Mucosa of stomach (tissue), 1 donor: ENCODE results near the gene CTIF.

Experiments
- H3K27me3 ChIP-seq: one replicate; pipeline ENCODE4 v1.7.0; 2013; ENCODE audit warnings: mild to moderate bottlenecking, low read length; ENCODE audit not compliant: control insufficient read depth, insufficient read depth
- H3K36me3 ChIP-seq: one replicate; pipeline ENCODE4 v1.7.0; 2013; ENCODE audit warnings: low read length; ENCODE audit not compliant: control insufficient read depth, insufficient read depth
- H3K4me1 ChIP-seq: one replicate; pipeline ENCODE4 v1.7.0; 2013; ENCODE audit warnings: mild to moderate bottlenecking, low read length; ENCODE audit not compliant: control insufficient read depth, insufficient read depth
- H3K4me3 ChIP-seq: one replicate; pipeline ENCODE4 v1.7.0; 2013; ENCODE audit warnings: low read length
- H3K9ac ChIP-seq: one replicate; pipeline ENCODE4 v1.7.0; 2013; ENCODE audit warnings: mild to moderate bottlenecking, low read length, moderate library complexity
- H3K9me3 ChIP-seq: one replicate; pipeline ENCODE4 v1.7.0; 2013; ENCODE audit warnings: mild to moderate bottlenecking, low read length, moderate library complexity; ENCODE audit not compliant: control insufficient read depth
- donor health status: Pancreatic carcinoma.

CTIF gene

GRCh38 chr18:48612511-48612910 lies 73.7 kb downstream of the CTIF start:
- Histone ChIP-seq H3K27me3 (peaks cover 3% of the 10 kb centered on the region), H3K9me3 (no peaks in the 10 kb centered on the region), H3K9ac (no peak overlapping the region), H3K4me1 (peaks cover 15% of the 10 kb centered on the region), H3K36me3 (no peaks in the 10 kb centered on the region), H3K4me3 (no peak overlapping the region)

- H3K4me3 ChIP-seq, result no peak overlapping the region
- peaks cover 15% of the 10 kb centered on the region for H3K4me1 ChIP-seq
These were observed 74.1 kb downstream of the CTIF start for GRCh38 chr18:48612917-48613316.

DNA sequence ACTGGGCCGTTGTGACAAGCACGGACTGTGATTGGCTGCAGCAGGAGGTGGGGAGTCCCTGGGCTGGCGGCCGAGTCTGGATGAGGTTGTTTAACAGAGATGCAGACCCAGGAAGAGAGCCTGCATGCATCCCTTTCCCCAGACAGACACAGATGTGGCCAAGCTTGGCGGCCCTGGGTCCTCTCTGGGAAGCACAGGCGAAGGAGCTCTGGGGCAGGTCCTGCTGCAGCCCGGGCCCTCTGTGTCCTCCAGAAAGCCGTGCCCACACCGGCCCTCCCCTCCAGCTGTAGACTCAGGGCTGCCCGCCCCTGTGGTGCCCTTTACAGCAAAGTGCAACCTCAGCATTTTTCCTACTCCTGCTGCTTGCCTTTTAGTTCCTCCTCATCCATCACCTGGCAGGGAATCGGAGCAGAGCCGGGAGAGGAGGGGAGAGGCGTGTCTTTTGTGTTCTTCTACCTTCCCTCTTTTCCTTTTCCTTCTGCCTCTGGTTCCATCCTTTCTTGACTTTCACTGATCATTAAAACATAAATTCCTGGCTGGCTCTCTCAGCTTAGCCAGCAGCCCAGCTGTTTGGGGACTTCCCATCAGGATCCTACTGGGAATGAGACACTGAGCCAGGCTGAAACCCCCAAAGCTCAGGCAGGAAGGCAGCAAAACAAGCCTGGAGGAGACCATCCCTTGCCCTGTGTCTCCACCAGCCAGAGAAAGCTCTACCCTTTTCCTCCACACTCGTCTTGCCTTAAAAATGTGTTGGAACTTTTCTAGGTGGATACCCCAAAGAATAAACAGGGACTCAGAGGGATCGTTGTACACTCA lies 75.0 kb downstream of the CTIF start:
- peaks cover 3% of the 10 kb centered on the region for H3K27me3 ChIP-seq
- no peaks in the 10 kb centered on the region for H3K9me3 ChIP-seq
- H3K4me3 ChIP-seq, result no peak overlapping the region
- H3K9ac ChIP-seq, result no peak overlapping the region
- no peaks in the 10 kb centered on the region for H3K36me3 ChIP-seq
- H3K4me1 ChIP-seq, result peaks cover 15% of the 10 kb centered on the region

More at GRCh38 chr18:48612917-48613316, 74.1 kb downstream of the CTIF start:
- no peak overlapping the region for H3K9ac ChIP-seq
- H3K36me3 ChIP-seq, result no peaks in the 10 kb centered on the region
- peaks cover 3% of the 10 kb centered on the region for H3K27me3 ChIP-seq
- H3K9me3 ChIP-seq, result no peaks in the 10 kb centered on the region

DNA sequence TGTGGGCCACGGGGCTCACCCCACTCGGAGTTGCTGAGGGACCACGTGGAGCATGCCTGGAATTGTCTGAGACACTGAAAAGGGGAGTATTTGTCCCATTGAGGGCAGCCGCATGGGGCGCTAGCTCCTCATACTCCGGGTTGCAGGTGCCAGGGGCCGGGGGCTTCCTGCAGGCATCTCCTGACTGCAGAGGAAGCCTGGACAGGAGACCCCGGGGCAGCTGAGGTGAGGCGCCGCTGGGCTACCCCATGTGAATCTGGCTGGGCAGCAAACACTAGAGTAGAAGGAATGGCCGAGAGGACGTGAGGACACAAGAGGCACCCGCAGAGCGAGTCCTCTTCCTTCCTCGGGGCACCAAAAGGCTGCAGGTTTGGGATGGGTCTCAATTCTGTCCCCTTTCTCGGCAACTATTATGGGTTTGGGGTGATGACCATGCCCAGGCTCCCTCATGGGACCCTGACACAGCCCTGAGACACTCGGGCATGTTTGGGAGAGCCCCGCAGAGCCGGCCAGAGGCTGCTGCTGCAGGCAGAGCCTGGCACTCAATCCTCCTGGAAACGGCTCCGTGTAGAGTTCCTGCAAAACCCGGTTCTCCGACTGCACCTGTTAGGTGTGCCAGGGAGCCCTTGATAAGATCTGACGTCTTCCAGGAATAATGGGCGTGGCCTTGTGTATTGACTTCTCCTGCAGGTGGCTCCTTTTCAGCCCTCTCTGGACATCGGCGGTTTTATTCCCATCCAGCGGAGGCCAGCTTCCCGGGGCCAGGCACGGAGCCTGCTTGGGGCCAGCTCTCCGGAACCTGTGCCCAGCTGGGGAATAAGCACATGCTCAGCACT lies 77.0 kb downstream of the CTIF start:
- no peak overlapping the region for H3K4me3 ChIP-seq
- no peaks in the 10 kb centered on the region for H3K36me3 ChIP-seq
- H3K27me3 ChIP-seq, result peaks cover 3% of the 10 kb centered on the region
- H3K9ac ChIP-seq, result no peak overlapping the region
- H3K9me3 ChIP-seq, result no peaks in the 10 kb centered on the region
- peaks cover 15% of the 10 kb centered on the region for H3K4me1 ChIP-seq

- Histone ChIP-seq H3K36me3 (no peaks in the 10 kb centered on the region), H3K9me3 (no peaks in the 10 kb centered on the region), H3K9ac (no peak overlapping the region), H3K4me3 (no peak overlapping the region), H3K4me1 (peaks cover 15% of the 10 kb centered on the region), H3K27me3 (peaks cover 3% of the 10 kb centered on the region)
These were observed 77.8 kb downstream of the CTIF start for GRCh38 chr18:48616484-48617255.

- no peak overlapping the region for H3K4me3 ChIP-seq
- H3K9me3 ChIP-seq, result no peaks in the 10 kb centered on the region
- H3K36me3 ChIP-seq, result no peaks in the 10 kb centered on the region
- no peak overlapping the region for H3K9ac ChIP-seq
- peaks cover 3% of the 10 kb centered on the region for H3K27me3 ChIP-seq
- H3K4me1 ChIP-seq, result peaks cover 15% of the 10 kb centered on the region
These were observed 79.1 kb downstream of the CTIF start for GRCh38 chr18:48617844-48618497.

- Histone ChIP-seq H3K9ac (no peak overlapping the region), H3K4me1 (peaks cover 15% of the 10 kb centered on the region)
These were observed 80.2 kb downstream of the CTIF start for GRCh38 chr18:48619016-48619415.

DNA sequence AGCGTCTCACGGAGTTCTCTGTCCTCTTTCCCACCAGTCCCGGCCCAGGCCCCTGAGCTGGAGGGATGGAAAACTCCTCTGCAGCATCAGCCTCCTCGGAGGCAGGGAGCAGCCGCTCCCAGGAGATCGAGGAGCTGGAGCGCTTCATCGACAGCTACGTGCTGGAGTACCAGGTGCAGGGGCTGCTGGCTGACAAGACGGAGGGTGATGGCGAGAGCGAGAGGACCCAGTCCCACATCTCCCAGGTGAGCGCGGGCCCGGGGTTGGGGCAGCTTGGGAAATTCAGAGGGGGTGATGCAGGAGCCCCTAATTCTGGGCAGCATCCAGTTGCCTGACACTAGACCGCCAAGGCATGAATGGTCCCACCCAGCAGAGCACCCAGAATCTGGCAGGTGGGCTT lies 80.7 kb downstream of the CTIF start:
- H3K9ac ChIP-seq, result no peak overlapping the region
- peaks cover 3% of the 10 kb centered on the region for H3K27me3 ChIP-seq
- H3K36me3 ChIP-seq, result no peaks in the 10 kb centered on the region
- no peaks in the 10 kb centered on the region for H3K9me3 ChIP-seq
- H3K4me1 ChIP-seq, result peaks cover 15% of the 10 kb centered on the region
- no peak overlapping the region for H3K4me3 ChIP-seq

More at GRCh38 chr18:48619016-48619415, 80.2 kb downstream of the CTIF start:
- Histone ChIP-seq H3K36me3 (no peaks in the 10 kb centered on the region), H3K27me3 (peaks cover 3% of the 10 kb centered on the region), H3K9me3 (no peaks in the 10 kb centered on the region), H3K4me3 (no peak overlapping the region)

DNA sequence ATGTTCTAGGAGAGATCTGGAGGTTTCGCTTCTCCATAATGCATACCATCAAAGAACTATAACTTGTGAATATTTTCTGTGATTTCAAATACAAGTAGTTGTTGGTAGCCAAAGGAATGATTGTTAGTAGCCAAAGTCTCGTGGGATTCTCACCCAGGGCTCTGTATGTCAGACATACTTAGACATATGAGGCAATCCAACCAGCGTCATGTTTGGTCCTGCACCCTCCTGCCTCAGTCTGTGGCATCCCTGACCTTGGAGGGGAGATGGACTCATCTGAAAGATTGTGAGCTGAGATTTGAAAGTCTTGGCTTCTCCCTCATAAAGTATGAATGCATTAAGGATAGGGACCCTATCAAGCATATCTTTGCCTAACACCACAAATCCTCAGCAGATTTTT lies 81.2 kb downstream of the CTIF start:
- peaks cover 3% of the 10 kb centered on the region for H3K27me3 ChIP-seq
- H3K36me3 ChIP-seq, result no peaks in the 10 kb centered on the region
- no peak overlapping the region for H3K9ac ChIP-seq
- H3K9me3 ChIP-seq, result no peaks in the 10 kb centered on the region
- H3K4me1 ChIP-seq, result peaks cover 15% of the 10 kb centered on the region
- no peak overlapping the region for H3K4me3 ChIP-seq

DNA sequence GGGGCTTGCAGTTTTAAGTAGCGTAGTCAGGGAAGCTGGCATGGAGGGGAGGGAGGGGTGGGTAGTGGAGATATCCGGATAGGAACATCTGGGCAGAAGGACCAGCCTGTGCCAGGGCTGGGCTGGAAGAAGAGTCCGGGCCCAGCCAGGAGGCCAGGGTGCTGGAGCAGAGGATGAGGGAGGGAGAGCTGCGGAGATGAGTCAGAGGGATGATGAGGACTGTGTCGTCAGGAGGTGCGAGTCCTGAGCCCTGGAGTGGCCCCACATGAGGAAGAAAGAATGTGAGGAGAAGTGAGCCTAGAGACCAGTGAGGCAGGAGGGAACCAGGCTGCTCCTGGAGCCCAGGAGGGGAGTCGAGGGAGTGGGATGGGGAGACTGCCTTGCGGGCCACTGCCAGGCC lies 82.4 kb downstream of the CTIF start:
- Histone ChIP-seq H3K4me1 (peaks cover 4% of the 10 kb centered on the region), H3K9me3 (no peaks in the 10 kb centered on the region), H3K9ac (no peak overlapping the region), H3K4me3 (no peak overlapping the region), H3K27me3 (peaks cover 3% of the 10 kb centered on the region), H3K36me3 (no peaks in the 10 kb centered on the region)

DNA sequence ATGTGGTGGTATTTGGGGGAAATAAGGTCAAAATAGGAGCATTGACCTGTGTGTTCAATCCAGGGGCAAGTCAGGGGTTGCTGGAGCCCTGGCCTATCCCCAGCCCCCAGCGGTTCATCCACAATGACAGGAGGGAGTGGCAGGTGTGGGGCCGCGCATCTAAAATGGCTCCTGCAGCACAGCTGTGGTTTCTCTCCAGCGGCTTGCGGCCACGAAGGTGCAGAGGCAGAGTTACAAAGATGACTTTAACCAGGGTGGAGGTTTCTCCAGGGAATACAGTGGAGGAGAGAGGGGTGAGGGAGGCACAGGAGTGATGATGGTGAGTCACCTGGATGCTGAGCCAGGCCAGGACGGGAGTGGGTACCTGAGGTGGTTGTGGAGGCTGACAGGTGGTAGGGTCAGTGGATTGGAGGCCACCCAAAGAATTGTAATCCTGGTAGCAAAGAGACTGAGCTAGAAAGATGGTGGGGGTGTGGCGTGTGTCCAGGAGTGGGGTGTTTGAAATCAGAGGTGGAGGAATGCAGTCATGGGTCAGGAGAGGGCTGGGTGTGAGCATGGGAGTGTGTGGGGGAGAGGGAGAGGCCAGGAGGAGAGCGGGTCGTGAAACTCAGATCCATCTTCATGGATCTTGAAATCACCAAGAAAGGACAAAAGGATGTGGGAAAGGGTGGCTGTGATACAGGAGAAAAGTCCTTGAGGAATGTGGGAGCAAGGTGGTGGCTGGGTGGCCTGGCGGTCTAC lies 83.2 kb downstream of the CTIF start:
- no peak overlapping the region for H3K4me3 ChIP-seq
- H3K9ac ChIP-seq, result no peak overlapping the region
- no peaks in the 10 kb centered on the region for H3K4me1 ChIP-seq
- no peaks in the 10 kb centered on the region for H3K9me3 ChIP-seq
- no peaks in the 10 kb centered on the region for H3K36me3 ChIP-seq
- no peaks in the 10 kb centered on the region for H3K27me3 ChIP-seq
